Hepatocyte (in vitro differentiated cells): ENCODE results near the gene PCAT6.

Experiments used
- EZH2 ChIP-seq: fragments of 200-600 bp; sonication (generic); IDR thresholded peaks from 2 replicates; pipeline ENCODE4 v1.6.1; 2016; ENCODE audit warnings: antibody characterized with exemption, mild to moderate bottlenecking, borderline replicate concordance
- EZH2phosphoT487 ChIP-seq: fragments of 200-600 bp; sonication (generic); IDR thresholded peaks from one replicate; pipeline ENCODE4 v1.6.1; 2018; ENCODE audit warnings: antibody characterized with exemption, mild to moderate bottlenecking, low read depth, moderate library complexity; ENCODE audit not compliant: unreplicated experiment, severe bottlenecking
- TF ChIP-seq, protein P1 (sequence below): fragments of 200-600 bp; sonication (generic); IDR thresholded peaks from 2 replicates; pipeline ENCODE4 v1.5.1; 2016; ENCODE audit warnings: antibody characterized with exemption, mild to moderate bottlenecking; ENCODE audit not compliant: poor library complexity

GRCh38 chr1:202804126-202804525 is 6.6 kb upstream of the PCAT6 start:
- TF ChIP-seq, protein P1, sequence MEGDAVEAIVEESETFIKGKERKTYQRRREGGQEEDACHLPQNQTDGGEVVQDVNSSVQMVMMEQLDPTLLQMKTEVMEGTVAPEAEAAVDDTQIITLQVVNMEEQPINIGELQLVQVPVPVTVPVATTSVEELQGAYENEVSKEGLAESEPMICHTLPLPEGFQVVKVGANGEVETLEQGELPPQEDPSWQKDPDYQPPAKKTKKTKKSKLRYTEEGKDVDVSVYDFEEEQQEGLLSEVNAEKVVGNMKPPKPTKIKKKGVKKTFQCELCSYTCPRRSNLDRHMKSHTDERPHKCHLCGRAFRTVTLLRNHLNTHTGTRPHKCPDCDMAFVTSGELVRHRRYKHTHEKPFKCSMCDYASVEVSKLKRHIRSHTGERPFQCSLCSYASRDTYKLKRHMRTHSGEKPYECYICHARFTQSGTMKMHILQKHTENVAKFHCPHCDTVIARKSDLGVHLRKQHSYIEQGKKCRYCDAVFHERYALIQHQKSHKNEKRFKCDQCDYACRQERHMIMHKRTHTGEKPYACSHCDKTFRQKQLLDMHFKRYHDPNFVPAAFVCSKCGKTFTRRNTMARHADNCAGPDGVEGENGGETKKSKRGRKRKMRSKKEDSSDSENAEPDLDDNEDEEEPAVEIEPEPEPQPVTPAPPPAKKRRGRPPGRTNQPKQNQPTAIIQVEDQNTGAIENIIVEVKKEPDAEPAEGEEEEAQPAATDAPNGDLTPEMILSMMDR = no peak
- TF ChIP-seq EZH2phosphoT487 (no peak), EZH2 (no peak)
